ENCODE results near the gene ADAM12. TPM values are rescaled to one million over a fixed set of nuclear protein-coding genes. Genes with fewer than 3 reads are reported as not detected.

ADAM12 gene
- total and polyA plus RNA-seq, 4 donors, result 0.03 to 0.33 (median 0.19) TPM

GRCh38 chr10:126270111-126270510, 118.2 kb downstream of the ADAM12 start (continued):
- TF ChIP-seq HNF4G (IDR thresholded peaks at IDR 0.05) (no peak), RXRA (IDR thresholded peaks at IDR 0.05) (no peak)
- TF ChIP-seq, protein P1, sequence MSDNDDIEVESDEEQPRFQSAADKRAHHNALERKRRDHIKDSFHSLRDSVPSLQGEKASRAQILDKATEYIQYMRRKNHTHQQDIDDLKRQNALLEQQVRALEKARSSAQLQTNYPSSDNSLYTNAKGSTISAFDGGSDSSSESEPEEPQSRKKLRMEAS (IDR thresholded peaks at IDR 0.05), result no peak
- TF ChIP-seq, protein P2, sequence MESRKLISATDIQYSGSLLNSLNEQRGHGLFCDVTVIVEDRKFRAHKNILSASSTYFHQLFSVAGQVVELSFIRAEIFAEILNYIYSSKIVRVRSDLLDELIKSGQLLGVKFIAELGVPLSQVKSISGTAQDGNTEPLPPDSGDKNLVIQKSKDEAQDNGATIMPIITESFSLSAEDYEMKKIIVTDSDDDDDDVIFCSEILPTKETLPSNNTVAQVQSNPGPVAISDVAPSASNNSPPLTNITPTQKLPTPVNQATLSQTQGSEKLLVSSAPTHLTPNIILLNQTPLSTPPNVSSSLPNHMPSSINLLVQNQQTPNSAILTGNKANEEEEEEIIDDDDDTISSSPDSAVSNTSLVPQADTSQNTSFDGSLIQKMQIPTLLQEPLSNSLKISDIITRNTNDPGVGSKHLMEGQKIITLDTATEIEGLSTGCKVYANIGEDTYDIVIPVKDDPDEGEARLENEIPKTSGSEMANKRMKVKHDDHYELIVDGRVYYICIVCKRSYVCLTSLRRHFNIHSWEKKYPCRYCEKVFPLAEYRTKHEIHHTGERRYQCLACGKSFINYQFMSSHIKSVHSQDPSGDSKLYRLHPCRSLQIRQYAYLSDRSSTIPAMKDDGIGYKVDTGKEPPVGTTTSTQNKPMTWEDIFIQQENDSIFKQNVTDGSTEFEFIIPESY (IDR thresholded peaks at IDR 0.05), result no peak

DNA sequence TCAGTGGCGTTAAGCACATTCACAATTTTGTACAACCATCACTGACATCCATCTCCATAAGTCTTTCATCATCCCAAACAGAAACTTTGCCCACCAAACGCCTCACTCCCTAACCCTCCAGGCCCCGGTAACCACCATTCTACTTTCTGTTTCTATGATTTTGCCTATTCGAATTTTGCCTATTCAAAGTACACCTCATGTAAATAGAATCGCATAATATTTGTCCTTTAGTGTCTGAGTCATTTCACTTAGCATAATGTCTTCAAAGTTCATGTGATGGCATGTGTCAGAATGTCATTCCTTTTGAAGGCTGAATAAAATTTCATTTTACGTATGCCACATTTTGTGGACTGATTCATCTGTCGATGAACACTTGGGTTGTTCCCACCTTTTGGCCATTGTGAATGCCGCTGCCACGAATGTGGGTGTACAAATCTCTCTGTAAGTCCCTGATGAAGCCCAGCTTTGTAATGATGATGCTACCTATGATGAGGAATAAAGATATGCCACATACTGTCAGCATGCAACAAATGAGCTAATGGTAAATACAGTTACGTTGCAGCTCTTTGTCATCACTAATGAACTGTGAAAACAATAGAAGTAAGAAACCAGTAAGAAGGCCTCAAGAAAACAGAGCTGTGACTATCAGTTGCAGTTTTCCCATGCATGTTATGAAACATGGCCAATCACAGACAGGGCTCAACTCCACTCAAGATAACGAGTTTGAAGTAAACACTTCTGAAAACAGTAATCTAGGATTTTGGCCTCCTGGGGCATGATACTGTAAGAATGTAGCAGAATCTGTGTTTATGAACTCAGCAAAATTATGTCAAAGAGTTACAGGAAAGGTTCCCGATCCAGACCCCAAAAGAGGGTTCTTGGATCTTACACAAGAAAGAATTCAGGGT, 120.0 kb downstream of the ADAM12 start:
- H3K4me1 ChIP-seq (ENCODE audit: control insufficient read depth in 4 of 4, insufficient read depth in 4 of 4, low read length in 3 of 4), result no peaks in the 10 kb centered on the region
- no peak for DNase-seq (ENCODE audit: low spot score)
- 72% methylated on average over 12 of the region's 12 CpGs for WGBS
- TF ChIP-seq EGR1 (IDR thresholded peaks at IDR 0.05; ENCODE audit: low read depth in 2 of 2) (no peak), RXRA (IDR thresholded peaks at IDR 0.05) (no peak), NR2F2 (IDR thresholded peaks at IDR 0.05) (no peak), RAD21 (IDR thresholded peaks at IDR 0.05) (no peak)
- no peak overlapping the region for H3K9ac ChIP-seq (ENCODE audit: low read depth in 1 of 2, low read length in 2 of 2)
- H3K27me3 ChIP-seq (ENCODE audit: control insufficient read depth in 4 of 4, insufficient read depth in 4 of 4, low read length in 3 of 4), result no peaks in the 10 kb centered on the region
- no peak overlapping the region for H3K4me3 ChIP-seq (ENCODE audit: low read depth in 1 of 3, low read length in 3 of 3)
- no peaks in the 10 kb centered on the region for H3K9me3 ChIP-seq (ENCODE audit: control insufficient read depth in 4 of 4, low read length in 3 of 4)
- H3K27ac ChIP-seq (ENCODE audit: low read depth in 1 of 2, low read length in 2 of 2), result no peak overlapping the region
- H3K36me3 ChIP-seq (ENCODE audit: control insufficient read depth in 4 of 4, insufficient read depth in 3 of 4, low read depth in 1 of 4, low read length in 3 of 4), result no peaks in the 10 kb centered on the region

DNA sequence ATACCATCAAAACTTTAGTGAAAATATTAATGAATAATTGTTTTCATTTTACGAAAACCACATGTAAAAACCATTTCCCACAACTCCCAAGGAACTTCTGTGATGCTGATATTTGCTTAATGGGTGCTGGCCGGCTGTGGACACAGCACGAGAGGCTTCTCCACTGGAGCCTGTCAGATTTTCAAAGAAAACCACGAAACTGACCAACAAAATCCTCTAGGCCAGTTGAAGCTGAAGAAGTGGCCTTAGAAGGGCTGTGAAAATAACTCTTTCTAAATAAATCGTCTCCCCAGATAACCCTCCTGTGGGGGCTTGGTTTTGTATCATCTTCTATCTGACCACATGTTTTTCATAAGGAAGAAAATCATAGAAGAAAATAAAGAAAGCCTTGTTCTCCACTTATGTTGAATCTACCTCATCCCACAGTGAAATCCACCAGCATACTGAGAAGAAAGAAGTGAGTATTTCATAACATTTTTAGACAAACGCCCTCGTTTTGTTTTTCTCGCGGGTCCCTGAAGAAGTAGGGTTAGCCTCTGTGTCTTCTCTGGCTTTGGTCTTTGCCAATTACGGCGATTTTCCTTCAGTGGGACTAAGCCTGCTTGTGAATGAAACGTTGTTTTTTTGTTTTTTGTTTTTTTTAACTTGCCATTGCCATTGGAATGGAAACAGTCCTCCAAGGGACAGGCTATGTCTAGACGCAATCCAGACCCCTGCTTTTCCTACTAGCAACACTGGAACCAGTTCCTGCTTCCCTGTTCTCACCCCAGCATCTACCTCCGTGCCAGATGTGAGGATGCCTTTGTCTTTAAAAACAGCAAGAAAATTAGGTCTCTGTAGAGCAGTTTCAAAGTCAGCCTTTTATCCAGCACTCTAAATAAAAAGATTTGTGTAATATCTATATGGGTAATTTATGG, 123.9 kb downstream of the ADAM12 start:
- H3K27ac ChIP-seq (ENCODE audit: low read depth in 1 of 2, low read length in 2 of 2), result no peak overlapping the region
- H3K27me3 ChIP-seq (ENCODE audit: control insufficient read depth in 4 of 4, insufficient read depth in 4 of 4, low read length in 3 of 4), result no peaks in the 10 kb centered on the region
- no peaks in the 10 kb centered on the region for H3K36me3 ChIP-seq (ENCODE audit: control insufficient read depth in 4 of 4, insufficient read depth in 3 of 4, low read depth in 1 of 4, low read length in 3 of 4)
- no peak for DNase-seq (ENCODE audit: low spot score)
- H3K4me3 ChIP-seq (ENCODE audit: low read depth in 1 of 3, low read length in 3 of 3), result no peak overlapping the region
- no peaks in the 10 kb centered on the region for H3K9me3 ChIP-seq (ENCODE audit: control insufficient read depth in 4 of 4, low read length in 3 of 4)
- no peak overlapping the region for H3K9ac ChIP-seq (ENCODE audit: low read depth in 1 of 2, low read length in 2 of 2)
- WGBS, result 63% methylated on average over 14 of the region's 14 CpGs
- TF ChIP-seq JUND (IDR thresholded peaks at IDR 0.05) (no peak), FOXA2 (IDR thresholded peaks at IDR 0.05) (no peak), NR2F2 (IDR thresholded peaks at IDR 0.05) (no peak), REST (IDR thresholded peaks at IDR 0.05) (no peak), HNF4A (conservative IDR thresholded peaks at IDR 0.05) (no peak), YY1 (IDR thresholded peaks at IDR 0.05) (no peak), RXRA (IDR thresholded peaks at IDR 0.05) (no peak), SP1 (IDR thresholded peaks at IDR 0.05) (no peak)
- TF ChIP-seq, protein P3, sequence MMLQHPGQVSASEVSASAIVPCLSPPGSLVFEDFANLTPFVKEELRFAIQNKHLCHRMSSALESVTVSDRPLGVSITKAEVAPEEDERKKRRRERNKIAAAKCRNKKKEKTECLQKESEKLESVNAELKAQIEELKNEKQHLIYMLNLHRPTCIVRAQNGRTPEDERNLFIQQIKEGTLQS (IDR thresholded peaks at IDR 0.05), result no peak
- H3K4me1 ChIP-seq (ENCODE audit: control insufficient read depth in 4 of 4, insufficient read depth in 4 of 4, low read length in 3 of 4), result no peaks in the 10 kb centered on the region

Data from liver (tissue), 9 donors.